ENCODE results near the gene PITPNB.

- TF ChIP-seq, protein P1, sequence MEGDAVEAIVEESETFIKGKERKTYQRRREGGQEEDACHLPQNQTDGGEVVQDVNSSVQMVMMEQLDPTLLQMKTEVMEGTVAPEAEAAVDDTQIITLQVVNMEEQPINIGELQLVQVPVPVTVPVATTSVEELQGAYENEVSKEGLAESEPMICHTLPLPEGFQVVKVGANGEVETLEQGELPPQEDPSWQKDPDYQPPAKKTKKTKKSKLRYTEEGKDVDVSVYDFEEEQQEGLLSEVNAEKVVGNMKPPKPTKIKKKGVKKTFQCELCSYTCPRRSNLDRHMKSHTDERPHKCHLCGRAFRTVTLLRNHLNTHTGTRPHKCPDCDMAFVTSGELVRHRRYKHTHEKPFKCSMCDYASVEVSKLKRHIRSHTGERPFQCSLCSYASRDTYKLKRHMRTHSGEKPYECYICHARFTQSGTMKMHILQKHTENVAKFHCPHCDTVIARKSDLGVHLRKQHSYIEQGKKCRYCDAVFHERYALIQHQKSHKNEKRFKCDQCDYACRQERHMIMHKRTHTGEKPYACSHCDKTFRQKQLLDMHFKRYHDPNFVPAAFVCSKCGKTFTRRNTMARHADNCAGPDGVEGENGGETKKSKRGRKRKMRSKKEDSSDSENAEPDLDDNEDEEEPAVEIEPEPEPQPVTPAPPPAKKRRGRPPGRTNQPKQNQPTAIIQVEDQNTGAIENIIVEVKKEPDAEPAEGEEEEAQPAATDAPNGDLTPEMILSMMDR (IDR thresholded peaks at IDR 0.05): no peak
- TF ChIP-seq POLR2A (IDR thresholded peaks at IDR 0.05): no peak
Observed at GRCh38 chr22:27868732-27869282, 50.2 kb downstream of the PITPNB start.
